Fibroblast of skin of left biceps (primary cell): Measurements from ENCODE around the gene PSMF1.
"Not testable (repeated sequence)": the region's sequence is repeated elsewhere in the genome, so short reads cannot be mapped to it uniquely, and the experiment has no call there.

Source experiments
- DNase-seq, 2 experiments: peaks; one replicate each; pipeline ENCODE4 v3.0.0-alpha.2; 2013; ENCODE audit warnings: low read depth in 2 of 2

The PSMF1 gene

GRCh38 chr20:1122388-1123315 lies 4.2 kb downstream of the PSMF1 start:
- no peak for DNase-seq

GRCh38 chr20:1123666-1124065 lies 5.3 kb downstream of the PSMF1 start:
- no peak for DNase-seq

- no peak for DNase-seq
Measured at GRCh38 chr20:1124421-1124820, 6.0 kb downstream of the PSMF1 start.

DNA sequence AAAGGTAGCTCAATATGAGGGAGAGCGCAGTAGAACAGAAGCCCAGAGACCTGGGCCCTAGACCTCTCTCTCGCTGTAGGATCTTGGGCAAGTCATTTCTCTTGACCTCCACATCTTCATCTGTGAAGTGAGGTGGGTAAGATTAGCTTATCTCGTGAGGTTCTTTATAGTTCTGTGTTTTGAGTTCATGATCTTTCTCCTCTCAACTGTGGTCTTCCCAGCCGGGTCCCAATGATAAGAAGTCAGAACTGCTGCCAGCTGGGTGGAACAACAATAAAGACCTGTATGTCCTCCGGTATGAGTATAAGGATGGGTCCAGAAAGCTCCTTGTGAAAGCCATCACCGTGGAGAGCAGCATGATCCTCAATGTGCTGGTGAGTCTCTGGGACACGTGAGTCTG lies 6.9 kb downstream of the PSMF1 start:
- no peak for DNase-seq

GRCh38 chr20:1127840-1128239 lies 9.4 kb downstream of the PSMF1 start:
- DNase-seq = no peak

DNA sequence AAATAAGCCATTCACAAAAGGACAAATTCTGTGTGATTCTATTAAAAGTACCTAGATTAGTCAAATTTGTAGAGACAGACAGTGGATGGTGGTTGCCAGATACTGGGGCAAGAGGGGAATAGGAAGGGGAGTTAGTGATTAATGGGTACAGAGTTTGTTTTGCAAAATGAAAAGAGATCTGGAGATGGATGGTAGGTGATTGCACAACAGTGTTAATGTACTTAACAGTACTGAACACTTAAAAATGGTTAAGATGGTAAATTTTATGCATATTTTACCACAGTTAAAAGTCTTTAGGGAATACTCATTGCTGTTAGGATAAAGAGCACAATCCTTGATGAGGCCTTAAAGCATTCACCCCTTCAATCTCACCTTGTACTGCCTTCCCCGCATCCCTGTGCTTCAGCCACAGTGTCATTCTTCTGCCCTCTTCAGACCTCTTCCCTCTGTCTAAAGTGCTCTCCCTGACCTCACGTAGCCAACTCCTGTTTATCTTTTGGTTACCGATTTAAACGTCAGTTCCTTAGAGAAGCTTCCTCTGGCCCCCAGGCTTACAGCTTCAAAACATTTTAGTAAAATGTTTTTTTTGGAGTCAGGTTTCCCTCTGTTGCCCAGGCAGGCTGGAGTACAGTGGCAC lies 11.8 kb downstream of the PSMF1 start:
- DNase-seq = no peak

- DNase-seq = no peak
Measured at GRCh38 chr20:1130847-1131246, 12.4 kb downstream of the PSMF1 start.

DNA sequence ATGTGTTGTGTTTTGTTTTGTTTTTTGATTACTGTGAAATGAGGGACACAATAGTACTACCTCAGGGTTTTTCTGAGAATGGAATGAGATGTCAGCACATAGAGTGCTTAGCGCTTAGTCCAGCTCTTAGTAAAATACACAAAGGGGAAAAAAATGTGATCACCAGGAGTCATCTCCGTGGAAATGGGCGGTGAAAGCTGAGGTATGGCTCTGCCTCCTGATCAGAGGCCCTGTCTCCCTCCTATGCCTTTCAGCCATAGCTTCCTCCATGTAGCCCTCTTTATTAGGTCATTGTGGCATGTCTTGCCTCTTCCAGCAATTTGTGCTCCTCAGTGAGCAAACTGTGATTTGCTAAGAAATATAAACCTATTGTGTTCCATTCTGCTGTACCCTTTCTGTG lies 13.0 kb downstream of the PSMF1 start:
- DNase-seq = no peak

DNA sequence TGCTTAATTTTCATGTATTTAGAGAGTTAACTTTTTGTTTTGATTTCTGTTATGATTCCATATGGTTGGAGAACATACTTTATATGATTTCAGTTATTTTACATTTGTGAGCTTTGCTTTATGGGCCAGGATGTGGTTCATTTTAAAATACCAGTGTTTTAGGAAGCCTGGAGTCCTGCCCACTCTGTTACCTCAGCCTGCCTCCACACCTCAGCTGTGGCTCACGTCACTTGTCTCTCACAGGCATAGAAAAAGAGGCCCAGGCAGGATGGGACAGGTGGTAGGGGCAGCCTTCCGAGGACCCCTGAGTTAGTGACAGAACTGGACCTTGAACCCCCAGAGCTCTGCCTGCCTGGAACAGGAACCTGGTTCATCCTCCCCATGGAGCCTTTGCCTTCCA lies 16.0 kb downstream of the PSMF1 start:
- DNase-seq = no peak

DNA sequence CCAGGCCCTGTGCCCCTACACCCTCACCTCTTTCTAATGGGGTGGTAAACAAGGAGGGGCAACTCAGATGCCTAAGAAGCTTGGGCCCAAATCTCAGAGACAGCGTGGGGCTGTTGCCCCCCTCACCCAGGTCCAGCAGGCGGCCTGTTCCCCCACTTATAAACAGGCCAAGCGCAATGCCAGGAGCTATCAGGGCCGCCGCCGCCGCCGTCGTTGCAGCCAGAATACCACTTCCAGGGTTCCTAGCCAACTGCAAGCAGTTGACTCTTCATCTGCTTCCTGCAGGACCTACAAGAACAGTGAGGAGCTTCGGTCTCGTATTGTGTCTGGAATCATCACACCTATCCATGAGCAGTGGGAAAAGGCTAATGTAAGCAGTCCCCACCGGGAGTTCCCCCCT lies 16.4 kb downstream of the PSMF1 start:
- DNase-seq = no peak

DNA sequence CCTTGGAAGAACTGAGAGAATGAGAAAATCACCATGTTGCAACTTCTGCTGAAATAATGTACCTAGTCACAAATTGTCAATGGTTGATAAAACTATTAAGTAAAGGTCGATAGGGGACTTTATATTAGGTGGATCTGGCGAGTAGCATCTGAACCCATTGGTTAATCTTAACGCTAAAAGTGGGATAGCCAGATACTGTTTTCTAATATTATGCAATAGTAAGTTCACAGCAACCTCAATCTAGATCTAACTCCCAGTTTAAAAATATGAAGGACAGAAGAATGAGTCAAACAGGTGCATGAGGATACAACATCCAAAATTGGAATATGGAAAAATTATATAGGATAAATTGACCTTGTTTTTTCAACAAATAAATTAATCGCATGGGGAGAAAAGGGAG lies 18.8 kb downstream of the PSMF1 start:
- no peak for DNase-seq

GRCh38 chr20:1144401-1145172 lies 26.2 kb downstream of the PSMF1 start:
- no peak for DNase-seq

DNA sequence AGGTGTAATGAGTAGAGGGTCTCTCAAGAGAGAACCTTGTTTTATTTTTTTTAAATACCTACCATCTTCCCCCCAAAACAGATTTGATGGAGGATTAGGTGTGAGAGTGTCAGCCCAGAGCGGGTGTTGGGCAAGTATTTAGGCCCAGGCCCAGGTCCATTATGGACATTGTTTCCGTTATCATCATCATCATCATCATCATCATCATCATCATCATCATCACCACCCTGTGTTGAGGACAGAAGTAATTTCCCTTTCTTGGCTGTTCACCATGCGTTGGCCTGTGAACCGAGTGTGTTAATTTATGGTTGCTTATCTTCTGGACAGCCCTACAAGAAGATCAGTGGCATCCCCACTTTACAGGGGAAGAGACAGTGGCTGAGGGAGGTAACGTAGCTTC lies 28.6 kb downstream of the PSMF1 start:
- DNase-seq = no peak

GRCh38 chr20:1149812-1150211 lies 31.4 kb downstream of the PSMF1 start:
- not testable (repeated sequence) for DNase-seq

DNA sequence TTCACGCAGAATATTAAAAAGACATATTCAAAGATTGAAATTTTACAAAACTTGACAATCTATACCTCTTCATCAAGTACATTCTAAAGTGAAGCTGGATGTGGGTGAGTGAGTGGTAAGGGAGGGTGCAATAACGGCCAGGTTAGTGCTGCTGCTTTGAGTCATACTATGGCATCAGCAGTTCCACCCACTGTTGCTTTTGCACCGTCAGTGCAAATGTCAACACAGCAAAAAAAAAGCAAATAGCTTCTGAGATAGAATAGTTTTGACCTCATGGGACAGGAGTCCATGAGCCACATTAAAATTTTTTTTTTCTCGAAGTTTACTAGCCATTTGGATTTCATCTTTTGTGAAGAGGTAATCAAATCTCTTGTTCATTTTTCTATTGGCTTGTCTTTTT lies 31.8 kb downstream of the PSMF1 start:
- no peak for DNase-seq

- DNase-seq = no peak
Measured at GRCh38 chr20:1150968-1151367, 32.6 kb downstream of the PSMF1 start.

- DNase-seq = no peak
Measured at GRCh38 chr20:1154226-1154625, 35.8 kb downstream of the PSMF1 start.

- no peak for DNase-seq
Measured at GRCh38 chr20:1154691-1155090, 36.3 kb downstream of the PSMF1 start.

DNA sequence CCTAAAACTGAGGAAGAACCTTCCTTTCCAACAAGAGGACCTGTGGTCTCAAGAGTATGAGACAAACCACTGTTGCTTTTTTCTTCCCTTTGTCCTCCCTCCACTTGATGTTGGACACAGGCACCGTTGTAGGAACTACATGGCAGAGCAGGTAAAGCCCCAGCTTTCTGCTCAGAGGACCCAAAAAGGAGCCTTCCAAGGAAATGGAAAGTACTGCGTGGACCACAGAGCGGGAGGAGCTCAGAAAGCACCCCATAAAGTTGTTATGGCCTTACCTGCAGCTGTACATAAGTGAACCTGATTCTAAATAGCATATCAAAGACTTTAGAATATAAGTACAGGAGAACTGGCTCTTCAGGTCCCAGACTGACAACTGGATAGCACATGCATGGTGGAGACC lies 36.9 kb downstream of the PSMF1 start:
- DNase-seq = no peak

DNA sequence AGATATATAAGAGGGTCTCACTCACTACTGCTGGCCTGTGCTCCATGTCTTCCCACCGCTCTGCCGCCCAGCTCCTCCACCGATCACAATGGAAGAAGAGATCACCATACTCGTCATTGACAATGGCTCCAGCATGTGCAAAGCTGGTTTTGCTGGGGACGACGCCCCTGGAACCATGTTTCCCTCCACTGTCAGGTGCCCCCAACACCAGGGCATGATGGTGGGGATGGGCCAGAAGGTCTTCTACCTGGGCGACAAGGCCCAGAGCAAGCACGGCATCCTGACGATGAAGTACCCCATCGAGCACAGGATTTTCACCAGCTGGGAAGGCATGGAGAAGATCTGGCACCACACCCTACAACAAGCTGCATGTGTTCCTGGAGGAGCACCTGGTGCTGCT lies 42.1 kb downstream of the PSMF1 start:
- no peak for DNase-seq

GRCh38 chr20:1160991-1161390 lies 42.6 kb downstream of the PSMF1 start:
- DNase-seq = no peak

- DNase-seq = no peak
Measured at GRCh38 chr20:1163105-1163504, 44.7 kb downstream of the PSMF1 start.

DNA sequence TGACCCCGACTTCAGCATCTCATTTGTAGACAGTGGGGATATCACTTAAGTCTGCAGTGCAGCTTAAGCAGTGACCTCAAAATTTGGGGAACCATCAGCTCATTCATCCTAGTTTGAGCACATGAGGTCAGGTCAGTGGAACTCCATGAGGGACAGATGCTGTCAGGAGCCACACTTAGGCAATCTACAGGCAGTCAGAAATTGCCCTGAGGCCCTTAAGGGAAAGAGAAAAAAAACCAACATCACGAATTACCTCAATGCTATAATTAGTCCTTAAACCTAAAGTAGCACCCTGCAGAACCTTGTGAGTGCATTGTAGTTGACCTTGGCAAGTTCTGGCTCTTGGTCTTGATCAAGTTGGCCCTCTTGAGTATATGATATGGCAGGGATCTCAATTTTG lies 45.3 kb downstream of the PSMF1 start:
- no peak for DNase-seq
